GM18907 (cell line): ENCODE measurements around the gene CADM1.

ENCODE experiments used
- ATAC-seq: cut with Tn5 transposase; IDR thresholded peaks from one replicate; pipeline ENCODE4 v1.9.1; 2021; ENCODE audit warnings: mild to moderate bottlenecking, moderate library complexity; ENCODE audit not compliant: unreplicated experiment

The CADM1 gene

DNA sequence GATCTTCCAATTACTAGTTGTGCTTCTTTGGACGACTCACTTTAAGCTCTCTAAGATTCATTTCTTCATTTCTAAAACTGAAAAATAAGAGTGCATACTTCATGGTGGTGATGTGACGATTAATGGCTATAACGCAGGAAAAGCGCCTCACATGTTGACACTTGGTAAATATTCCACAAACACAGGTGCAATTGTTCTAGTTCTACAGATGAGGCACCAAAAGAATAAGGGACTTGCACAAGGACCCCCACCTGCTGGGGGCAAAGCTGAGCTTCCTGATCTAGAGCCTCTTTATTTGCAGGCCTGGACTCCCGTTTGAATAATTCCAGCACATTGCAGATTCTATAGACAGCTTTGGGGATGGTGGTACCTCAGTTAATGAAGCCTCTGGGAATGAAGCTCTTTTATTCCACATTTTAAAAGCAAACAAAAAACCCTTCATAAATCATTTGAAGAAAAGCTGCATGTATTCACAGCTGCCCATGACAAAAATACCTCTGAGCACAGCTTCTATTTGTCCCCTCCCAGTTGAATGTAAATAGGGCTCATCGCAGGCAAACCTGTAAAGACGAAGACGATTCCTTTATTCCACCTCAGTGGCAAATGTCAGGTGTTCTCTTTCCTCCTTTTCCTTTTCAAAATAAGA is 14.9 kb upstream of the CADM1 start:
- ATAC-seq, result no peak

DNA sequence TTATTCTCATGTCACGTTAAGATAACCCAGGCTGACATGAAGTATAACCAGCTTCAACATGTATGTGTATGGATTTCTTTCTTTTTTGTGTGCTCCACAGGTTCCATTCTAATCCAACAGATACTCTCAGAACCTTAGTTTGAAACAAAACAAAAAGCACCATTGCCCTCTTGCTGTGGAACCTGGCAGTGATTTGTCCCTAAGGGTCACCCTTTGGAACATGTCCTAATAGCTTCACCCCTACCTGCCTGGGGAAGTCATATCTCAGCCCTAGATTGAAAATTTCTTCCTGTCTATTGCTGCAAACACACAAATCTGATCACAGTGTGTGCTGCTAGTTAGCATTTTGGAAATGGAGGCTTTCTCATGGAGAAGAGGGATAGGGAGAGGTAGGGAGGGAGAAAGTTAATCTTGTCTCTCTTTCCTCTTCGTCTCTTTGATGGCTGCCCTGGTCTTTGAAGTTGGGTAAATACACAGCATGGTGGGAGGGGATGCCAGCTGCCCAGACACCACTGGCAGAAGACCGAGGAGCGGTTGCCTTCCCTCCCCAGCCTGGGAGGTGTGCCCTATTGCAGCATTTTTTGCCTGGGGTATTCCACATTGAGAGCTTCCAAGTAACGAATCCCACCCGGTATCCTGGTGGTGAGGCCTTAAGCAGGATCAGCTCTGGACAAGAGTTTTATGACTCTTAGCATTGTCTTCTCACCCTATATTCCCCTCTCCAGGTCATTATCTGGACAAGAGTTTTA is 11.6 kb upstream of the CADM1 start:
- ATAC-seq, result no peak

DNA sequence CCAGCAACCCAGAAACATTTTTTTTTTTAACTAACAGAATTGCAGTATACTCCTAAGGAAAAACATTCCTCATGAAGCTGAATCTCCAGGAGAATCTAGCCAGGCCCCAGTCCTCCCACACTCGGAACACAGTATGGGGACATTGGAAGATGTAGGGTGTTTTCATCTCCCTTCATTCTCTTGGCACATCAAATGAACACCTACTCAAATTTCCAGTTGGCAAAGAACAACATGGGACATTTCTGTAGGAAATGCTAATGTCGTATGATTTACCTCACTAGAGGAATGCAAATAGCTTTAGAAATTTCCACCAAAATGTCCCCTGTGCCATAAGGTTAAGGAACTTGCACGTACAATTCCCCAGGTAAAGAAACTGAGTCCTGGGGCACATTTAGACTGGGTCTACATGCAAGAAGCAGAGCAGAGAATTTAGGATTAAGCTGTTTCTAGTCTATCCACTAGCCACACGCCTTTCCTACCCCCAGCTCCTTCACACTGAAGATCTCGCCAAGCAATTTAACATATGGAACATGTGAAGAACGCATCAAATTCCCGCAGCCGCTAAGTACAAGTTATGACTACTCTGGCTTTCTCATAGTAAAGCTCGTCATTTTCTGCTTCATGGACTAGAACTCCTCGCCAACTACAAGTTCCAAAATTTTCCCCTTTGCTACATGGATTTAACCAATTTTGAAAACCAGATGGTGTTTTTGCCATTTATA is 2.9 kb upstream of the CADM1 start:
- no peak for ATAC-seq

DNA sequence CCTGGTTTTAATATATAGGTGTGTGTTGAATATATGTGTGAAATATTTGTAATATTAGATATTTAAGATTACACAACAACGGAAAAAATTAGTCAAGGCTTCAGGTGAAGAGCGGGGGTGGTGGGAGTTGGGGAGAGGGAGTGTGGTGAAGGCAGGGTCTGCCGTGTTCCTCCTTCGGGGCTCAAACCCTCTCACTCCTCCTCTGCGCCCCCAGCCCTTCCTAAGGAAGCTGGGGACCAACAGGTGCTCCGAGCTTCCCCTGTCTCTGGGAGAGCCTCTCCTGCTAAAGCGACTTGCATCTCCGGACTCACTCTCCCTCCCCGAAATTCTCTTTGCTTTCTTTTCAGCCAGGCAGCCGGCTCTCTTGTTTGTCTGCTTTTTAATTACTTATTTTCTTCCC is 960 bp upstream of the CADM1 start:
- no peak for ATAC-seq

DNA sequence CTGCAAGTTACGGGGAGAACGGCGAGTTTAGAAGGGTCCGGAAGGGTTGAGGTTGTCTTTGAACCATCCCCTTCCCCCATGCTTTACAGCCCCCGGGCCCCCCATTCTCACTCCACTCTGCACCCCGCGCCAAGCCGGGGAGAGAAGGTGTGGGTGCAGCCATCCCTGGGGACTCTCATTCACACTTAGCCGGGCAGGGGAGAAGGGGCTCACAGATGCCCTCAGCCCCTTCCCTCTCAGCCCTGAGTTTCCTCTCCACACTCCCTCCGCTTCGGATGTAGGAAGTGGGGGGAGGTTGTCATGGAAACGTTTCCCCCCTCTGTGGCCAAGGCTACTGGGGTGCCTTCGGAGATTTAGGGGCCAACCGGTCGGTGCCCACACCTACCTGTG is 334 bp downstream of the CADM1 start:
- ATAC-seq, result no peak

DNA sequence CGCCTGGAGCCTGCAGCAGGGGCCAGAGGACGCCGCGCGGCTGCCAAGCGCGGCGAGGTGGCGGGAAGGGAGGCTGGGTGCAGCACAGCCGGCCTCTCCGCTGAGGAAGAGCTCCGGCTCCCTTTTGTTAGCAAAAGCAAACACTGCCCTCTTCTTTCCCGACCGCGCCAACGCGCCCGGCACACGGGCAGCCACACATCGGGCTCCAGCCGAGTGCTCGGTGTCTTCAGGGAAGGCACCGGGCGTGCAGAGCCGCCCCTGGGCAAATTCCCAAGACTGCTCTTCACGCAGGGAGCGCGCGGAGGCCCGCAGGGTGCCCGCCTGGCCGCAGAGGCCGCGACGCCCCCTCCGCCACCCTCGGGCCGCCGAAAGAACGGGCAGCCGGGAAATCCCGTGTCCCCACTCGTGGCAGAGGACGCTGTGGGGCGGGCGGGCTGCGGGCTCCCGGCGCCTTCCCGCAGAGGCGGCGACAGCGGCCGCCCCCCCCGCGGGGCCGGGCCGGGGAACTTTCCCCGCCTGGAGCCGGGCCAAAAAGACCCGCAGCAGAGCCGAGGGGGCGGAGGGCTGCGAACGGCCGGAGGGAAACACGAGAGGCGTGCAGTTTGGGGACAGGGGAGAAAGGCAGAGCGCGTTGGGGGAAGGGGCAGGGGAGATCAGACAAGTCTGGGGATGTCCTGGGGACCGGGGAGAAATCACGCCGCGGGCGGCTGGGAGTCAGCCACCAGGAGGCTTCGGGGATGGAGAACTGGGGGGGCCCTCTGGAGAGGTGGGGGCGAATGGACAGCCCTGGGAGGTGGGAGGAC is 931 bp downstream of the CADM1 start:
- ATAC-seq, result no peak

DNA sequence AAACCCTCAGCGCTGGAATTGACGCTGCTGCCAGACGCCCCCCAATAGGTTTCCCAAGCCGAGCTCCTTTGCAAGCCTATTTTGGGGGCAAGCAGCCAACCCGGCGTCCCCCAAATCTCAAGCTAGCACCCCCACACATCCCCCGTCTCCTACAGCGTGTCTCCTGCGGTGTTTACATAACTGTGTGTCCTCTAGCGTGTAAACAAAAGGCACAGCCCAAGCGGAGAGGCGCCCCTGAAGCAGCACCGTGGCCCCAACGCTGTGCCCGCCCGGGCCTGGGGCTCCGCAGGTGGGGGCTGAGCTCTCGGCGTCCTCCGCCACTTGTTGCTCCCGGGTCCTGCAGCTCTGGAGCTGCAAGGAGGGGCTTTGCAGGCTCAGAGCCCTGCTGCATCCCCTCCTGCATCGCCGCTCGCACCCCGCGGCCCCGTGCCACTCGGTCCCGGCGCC is 1.6 kb downstream of the CADM1 start:
- ATAC-seq, result no peak

DNA sequence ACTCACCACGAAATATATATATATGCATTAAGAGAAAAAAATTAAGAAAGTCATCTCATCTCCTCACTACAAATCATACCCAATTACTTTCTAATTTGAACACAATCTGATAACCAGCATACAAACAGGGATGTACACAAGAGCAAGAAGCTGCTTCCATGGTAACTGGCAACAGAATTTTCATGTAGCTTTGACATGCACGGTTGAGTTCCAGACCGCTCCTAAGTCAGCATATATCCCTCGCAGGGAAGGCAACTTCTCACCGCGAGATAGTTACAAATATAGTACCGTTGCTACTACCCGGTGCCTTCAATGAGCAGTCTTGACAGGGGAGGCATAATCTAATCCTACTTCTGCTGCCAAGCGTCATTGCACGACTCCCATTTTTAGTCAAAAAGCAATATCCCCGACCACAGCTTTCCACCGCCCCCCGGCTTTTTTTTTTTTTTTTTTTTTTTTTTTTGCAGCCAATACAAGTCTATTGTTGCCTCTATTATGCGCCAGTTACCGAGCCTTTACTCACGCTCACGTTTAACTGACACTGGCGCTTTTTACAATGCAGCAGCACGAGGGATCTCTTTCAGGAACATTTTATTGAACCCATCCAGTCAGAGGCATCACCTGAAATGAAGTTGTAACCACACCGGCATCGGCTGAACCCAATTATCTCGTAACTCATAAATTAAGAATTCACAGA is 2.2 kb downstream of the CADM1 start:
- ATAC-seq, result no peak

DNA sequence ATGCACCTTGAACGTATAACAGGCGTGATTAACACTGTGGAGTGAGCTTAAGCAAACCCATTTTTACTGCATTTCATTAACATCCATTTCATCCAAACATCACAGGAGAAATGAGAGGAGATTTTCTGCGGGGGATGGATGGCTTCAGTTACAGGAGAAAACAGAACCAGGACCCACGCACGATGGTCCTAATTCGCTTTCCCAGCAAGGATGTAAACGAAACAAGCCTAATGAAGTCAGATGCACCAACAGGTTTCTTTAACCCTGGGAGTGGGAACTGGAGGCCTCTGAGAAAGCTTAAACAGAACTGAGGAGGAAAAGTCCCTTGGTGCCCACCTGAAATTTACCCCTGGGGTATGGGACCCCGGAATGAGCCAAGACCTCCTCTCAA is 2.7 kb downstream of the CADM1 start:
- ATAC-seq, result no peak

DNA sequence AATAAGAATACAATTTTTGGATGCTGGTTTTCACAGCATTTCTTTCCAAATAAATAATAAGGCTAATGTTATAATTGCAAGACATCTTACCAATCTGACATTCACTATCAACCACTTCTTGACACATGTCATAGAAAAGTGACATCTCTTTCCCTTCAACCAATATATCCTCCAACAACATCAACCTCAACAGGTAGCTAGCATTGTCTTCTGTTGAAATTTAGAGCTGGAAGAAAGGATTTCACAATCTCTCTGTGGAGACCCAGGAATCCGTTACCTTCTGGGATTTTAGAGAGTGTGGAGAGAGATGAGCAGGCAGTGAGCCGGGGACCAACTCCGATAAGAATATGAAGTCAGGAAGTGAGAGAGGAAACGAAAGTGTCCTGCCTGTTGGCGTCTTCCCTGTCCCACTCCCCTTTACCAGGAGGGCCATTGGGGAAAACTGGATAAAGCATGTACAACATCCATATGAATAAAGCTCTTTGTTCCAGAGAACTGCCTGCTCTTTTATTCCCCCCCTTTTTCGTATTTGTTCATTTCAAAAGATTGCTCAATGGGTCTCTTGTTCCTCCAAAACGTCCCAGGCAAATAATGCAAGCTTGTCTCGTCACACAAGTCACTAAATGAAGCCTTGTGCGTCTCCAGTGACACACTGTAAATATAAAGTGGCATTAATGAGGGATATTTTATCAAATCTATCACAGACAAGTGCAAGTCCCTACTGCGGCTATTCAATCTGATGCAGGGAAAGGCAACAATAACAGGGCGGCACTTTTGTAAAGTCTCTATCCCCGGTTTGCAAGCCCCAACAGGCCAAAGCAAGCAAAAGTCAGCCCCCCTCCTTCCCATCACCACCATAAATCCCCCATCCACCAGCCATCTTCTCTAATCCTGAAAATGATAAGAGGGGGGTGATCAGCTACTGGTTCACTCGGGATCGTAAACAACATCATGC is 3.4 kb downstream of the CADM1 start:
- ATAC-seq, result no peak

DNA sequence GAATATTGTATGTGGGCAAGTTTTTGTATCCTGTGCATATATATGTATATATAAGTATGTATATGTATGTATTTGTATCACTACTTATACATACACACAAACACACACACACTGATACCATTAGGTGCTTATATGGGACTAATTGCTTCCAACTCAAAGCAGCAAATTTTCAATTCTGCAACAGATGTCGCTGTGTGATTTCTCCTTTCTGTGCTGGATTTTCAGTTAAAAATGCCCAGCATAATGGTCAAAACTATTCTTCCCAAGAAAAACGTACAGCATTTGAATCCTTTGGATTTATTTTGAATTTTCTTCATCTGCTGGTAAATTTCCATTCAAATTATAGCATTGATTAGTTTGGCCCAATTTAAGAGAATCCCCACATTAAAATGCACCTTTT is 4.3 kb downstream of the CADM1 start:
- no peak for ATAC-seq

DNA sequence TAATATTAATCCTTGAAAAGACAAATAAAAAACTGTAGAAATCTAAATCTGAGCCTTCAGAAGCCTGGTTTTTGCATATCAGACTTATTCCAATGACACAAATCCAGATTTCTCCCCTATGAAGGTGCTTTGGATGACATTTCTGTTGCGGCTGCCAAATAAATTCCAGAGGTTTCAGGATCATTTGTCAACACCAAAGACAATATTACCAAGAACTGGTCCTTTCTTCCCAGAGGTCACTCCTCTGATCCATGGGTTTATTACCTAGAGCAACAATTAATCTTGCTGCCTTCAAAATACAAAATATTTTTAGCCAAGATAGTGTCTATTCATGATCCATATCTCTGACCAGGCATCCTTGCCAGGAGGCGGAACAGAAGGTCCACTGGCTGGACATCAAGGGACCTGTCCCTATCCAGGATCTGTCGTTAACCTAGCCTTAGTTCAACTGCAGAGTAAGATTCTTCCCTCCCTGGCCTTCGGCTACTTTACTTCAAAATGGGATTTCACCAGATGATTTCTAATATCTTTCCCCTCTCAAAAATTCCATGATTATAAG is 4.9 kb downstream of the CADM1 start:
- ATAC-seq, result no peak

DNA sequence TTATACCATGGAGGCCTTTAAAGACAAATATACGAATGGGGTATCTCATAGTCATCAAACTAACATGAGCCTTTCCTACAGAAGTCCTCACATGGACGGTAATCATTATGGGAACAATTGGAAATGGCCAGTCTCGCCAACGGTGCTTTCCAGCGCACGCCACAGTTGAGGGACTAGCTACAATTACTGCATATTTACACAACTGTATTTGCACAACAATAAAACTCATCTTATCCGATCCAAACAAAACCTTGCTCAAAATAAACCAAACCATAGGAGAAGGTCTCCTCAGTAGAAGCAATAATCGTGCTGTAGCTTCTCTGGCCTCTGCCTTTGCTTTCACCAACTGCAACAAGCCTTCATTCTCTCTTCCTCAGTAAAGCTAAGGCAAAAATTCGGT is 5.9 kb downstream of the CADM1 start:
- no peak for ATAC-seq

DNA sequence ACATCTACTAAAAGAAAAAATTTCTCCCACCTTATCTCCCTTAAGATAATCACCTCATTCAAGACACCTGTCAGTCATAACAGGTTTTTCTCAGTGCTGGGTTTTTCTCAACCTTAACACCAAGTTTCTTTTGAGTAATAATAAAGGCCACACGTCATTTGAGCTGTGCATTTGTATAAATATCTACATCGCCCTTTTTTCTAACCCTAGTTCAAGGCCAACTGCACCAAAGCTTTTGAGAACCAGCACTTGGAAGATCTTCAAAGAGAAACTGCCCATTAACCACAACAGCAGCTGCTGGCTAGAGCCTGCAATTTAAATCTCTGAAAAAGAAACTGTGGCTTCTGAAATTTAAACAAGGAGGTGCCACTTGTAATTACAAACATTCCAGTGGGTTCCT is 6.9 kb downstream of the CADM1 start:
- ATAC-seq, result no peak

DNA sequence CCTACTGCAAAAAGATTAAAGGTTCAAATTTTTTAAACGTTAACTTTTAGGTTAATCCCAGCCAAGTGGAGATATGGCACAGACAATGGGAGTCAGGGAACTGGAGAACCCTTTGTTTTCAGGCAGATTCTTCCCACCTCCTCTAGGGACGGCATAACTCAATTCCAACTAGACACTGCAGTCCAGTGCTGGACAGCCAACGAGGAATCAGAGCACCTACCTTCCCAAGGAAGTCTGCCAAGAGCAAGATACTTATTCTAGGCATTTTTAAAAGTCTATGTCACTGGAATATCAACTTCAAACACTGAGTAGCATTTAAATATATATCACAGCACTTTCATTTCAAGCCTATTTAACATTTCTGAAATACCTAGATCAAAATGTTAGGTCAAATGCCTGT is 7.3 kb downstream of the CADM1 start:
- ATAC-seq, result no peak

DNA sequence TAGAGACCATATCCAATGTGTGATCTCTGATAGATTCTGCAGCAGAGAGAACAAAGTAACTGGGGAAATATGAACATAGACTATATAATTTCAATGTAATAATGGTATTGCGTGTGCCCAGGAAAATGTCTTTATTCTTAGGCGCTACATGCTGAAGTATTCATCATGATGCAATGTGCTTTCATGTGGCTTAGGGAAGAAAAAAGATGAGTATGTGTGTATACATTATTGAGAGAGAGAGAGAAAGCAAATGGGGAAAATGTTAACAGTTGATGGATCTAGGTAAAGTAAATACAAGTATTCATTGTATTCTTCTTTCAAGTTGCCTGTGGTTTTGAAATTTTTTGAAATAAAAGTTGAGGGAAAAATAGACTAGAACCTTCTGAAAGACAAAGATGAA is 10.3 kb downstream of the CADM1 start:
- ATAC-seq, result no peak

DNA sequence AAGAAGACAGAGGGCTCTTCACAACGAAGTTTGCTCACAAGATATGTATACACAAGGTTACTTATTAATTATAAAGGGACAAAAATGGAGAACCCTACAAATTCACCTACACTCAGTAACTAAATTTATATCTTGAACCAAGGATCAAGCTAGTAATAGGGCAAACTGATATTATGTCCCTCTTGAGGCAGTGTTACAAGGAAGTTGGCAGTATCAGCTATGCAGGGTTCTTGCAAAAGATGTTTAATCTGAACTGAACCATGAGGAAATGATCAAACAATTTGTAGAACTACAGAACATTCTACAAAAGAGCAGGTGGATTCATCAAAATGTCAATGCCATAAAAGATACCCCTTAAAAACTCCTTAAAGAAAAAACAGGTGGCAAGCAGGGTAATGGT is 10.7 kb downstream of the CADM1 start:
- ATAC-seq, result no peak

DNA sequence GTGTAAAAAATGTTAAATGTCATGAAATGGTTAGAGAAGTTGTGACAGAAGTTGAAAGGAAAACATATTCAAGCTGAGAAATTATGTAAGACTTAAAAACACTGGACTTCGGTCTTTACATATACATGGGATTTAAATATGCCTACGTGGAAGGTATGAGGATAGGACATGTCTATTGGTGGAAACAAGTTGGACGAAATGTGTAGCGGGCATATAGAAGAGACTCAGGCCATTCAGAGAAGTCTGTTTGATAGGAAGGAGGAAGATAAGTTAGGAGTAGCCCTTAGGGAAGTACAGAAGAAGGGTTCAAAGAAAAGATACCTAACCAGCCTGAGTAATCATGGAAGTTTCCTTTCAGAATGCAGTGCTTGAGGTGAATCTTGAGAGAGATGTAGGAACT is 14.7 kb downstream of the CADM1 start:
- ATAC-seq, result no peak

DNA sequence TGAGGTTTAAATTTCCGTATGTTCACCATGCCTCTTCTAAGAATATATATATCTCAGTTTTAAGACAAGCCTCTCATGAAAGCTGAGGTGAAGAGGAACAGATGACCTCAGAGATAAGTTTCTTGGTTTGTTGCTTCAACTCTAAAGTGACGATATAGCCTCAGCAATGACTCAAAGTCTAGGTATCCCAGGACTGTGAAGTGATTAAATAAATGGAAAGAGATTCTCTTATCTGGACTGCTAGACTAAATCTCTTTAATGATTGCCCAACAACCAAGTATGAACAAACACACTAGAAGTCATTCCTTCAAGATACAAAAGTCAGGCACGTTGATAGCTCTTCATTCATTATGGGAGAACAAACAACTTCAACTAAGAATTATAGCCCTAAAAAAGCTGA is 15.3 kb downstream of the CADM1 start:
- ATAC-seq, result no peak
